ENCODE results near the gene CD2. TPM values are rescaled to one million over a fixed set of nuclear protein-coding genes. Genes with fewer than 3 reads are reported as not detected.

The CD2 gene
- total RNA-seq, 1 donor from 2014 or later = 0.35 TPM

DNA sequence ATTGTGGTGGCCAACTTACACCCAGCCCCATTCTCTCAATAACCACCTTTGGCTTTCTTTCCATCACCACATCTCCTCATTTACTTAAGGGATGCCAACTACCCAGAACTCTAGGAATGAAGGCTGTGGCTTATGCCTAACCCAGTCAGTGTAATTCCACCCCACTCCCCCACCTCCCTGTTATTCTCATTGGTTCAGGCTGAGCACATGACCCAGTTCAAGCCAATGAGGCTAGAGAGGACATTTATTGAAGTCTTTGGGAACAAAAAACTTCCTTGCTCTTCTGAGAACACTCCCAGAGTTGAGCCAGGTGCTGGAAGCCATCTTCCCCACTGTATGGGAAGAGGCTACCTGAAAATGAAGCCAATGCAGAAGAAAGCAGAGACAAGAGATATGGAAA, 22.8 kb upstream of the CD2 start:
- ATAC-seq (ENCODE audit: low read depth) (no peak), DNase-seq (no peak)
- Mint-ChIP-seq H3K27me3 (peaks cover 3% of the 10 kb centered on the region), H3K27ac (no peak overlapping the region), H3K4me3 (no peak overlapping the region), H3K36me3 (ENCODE audit: low read depth) (no peaks in the 10 kb centered on the region), H3K9me3 (no peaks in the 10 kb centered on the region), H3K4me1 (peaks cover 4% of the 10 kb centered on the region)
- TF ChIP-seq, protein P1, sequence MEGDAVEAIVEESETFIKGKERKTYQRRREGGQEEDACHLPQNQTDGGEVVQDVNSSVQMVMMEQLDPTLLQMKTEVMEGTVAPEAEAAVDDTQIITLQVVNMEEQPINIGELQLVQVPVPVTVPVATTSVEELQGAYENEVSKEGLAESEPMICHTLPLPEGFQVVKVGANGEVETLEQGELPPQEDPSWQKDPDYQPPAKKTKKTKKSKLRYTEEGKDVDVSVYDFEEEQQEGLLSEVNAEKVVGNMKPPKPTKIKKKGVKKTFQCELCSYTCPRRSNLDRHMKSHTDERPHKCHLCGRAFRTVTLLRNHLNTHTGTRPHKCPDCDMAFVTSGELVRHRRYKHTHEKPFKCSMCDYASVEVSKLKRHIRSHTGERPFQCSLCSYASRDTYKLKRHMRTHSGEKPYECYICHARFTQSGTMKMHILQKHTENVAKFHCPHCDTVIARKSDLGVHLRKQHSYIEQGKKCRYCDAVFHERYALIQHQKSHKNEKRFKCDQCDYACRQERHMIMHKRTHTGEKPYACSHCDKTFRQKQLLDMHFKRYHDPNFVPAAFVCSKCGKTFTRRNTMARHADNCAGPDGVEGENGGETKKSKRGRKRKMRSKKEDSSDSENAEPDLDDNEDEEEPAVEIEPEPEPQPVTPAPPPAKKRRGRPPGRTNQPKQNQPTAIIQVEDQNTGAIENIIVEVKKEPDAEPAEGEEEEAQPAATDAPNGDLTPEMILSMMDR (IDR thresholded peaks at IDR 0.05) = no peak
- ChIA-PET POLR2A (no interaction called here), CTCF (no interaction called here)
- intact Hi-C loops (cut with micrococcal nuclease) = loop anchor here (10.0 kb wide), 1 partner anchor 227 kb away; no protein-coding TSS in a partner anchor

DNA sequence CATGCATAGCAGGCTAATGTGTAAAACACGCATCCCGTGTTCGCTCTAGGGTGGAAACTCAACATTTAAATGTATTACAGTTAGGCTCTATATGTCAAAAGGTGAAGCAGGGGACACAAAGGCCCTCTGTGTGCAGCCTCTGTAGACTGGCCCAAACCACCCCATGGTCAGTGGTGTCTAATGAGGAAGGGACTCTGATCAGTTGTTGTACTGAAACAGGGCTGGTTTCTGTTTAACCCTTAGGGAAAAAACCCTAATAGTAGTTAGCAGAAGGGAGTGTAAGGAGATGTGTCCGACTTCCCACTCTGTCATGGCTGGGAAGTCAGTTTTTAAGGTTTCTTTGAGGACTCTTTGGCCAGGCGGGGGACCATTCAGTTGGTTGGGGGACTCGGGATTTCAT, 21.5 kb upstream of the CD2 start:
- TF ChIP-seq, protein P1 (IDR thresholded peaks at IDR 0.05) = no peak
- POLR2A ChIA-PET = no interaction called here
- CTCF ChIA-PET = no interaction called here
- H3K36me3 Mint-ChIP-seq (ENCODE audit: low read depth) = no peaks in the 10 kb centered on the region
- peaks cover 9% of the 10 kb centered on the region for H3K4me1 Mint-ChIP-seq
- ATAC-seq (ENCODE audit: low read depth) (no peak), DNase-seq (no peak)
- H3K9me3 Mint-ChIP-seq = no peaks in the 10 kb centered on the region
- H3K27me3 Mint-ChIP-seq = peaks cover 3% of the 10 kb centered on the region
- no peak overlapping the region for H3K4me3 Mint-ChIP-seq
- intact Hi-C loops (cut with micrococcal nuclease) = loop anchor here (10.0 kb wide), 1 partner anchor 228 kb away; no protein-coding TSS in a partner anchor
- no peak overlapping the region for H3K27ac Mint-ChIP-seq

DNA sequence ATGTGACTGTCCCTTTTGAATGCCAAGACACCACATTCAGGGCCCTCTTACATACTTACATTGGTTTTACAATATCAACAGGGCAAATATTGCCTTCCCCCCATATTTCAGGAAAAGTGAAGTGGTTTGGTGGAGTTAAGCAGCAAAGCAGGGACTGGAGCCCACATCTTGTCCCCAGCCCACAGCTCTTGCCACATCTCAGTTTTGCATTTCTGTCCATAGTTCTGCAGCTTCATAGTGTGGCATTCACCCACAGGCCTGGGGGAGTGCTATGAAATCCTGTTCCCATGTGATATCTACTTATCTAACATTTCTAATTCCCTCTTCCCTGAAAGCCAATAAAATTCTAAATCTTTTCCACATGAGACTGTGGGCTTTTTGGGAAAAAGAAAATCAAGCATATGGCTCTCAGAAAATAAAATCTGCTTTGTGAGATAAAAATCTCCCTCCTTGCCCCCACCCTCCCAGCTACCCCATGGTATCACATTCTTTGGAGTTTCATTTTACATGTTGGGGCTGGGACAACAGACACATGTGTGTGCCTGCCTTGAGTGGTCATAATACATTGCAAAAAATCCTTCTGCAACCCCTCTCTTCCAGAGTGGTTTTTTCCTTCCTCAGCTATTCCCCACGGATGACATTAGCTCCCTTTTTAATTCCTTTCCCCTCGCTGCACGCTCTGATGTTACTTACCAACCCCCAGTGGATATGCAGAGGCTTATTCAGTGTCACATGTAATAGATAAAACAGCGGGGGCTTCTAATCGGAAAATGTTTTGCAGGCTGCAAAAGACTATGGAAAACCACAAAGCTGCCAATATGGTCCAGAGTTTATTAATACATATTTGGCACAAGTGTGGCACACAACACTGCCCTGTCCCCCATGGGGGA, 20.5 kb upstream of the CD2 start:
- no peaks in the 10 kb centered on the region for H3K9me3 Mint-ChIP-seq
- peaks cover 19% of the 10 kb centered on the region for H3K4me1 Mint-ChIP-seq
- no peaks in the 10 kb centered on the region for H3K36me3 Mint-ChIP-seq (ENCODE audit: low read depth)
- peaks cover 3% of the 10 kb centered on the region for H3K27me3 Mint-ChIP-seq
- ChIA-PET POLR2A (no interaction called here), CTCF (interaction anchor here (0.9 to 2.0 kb wide), 3 partner anchors 9 to 84 kb away, joined by 3 to 6 read pairs (median 4); partner anchors contain the start of gene CD2)
- H3K4me3 Mint-ChIP-seq = no peak overlapping the region
- TF ChIP-seq, protein P1 (IDR thresholded peaks at IDR 0.05) = no peak
- no peak for DNase-seq
- intact Hi-C loops (cut with micrococcal nuclease) = loop anchor here (10.0 kb wide), 1 partner anchor 229 kb away; no protein-coding TSS in a partner anchor
- H3K27ac Mint-ChIP-seq = no peak overlapping the region
- ATAC-seq (ENCODE audit: low read depth) = no peak

DNA sequence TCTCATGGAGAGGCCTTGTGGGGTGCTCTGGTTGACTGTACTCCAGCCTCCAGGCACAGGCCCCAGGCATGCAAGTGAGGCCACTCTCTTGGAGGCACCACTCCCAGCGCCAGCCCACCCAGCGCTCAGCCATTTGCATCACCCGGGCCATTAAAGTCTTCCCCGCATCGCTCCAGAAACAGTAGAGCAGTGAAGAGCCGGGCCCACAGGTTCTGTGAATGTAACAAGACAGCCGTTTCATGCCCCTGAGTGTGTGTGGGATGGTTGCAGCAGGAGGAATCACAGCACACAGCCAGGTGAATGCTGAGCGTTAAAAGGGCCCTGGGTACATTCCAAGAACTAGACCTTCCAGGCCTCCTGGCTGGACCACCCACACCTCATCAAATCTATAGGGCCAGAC, 19.0 kb upstream of the CD2 start:
- no peak overlapping the region for H3K4me3 Mint-ChIP-seq
- intact Hi-C loops (cut with micrococcal nuclease) = loop anchor here (5.0 to 10.0 kb wide), 3 partner anchors 197 to 632 kb away; partner anchors contain the start of gene MAN1A2
- H3K4me1 Mint-ChIP-seq = peaks cover 25% of the 10 kb centered on the region
- CTCF ChIA-PET = interaction anchor here (2.0 kb wide), 1 partner anchor 11 kb away, joined by 6 read pairs; no protein-coding TSS in a partner anchor
- TF ChIP-seq, protein P1 (IDR thresholded peaks at IDR 0.05) = no peak
- ATAC-seq (ENCODE audit: low read depth) = no peak
- no peak for DNase-seq
- H3K27me3 Mint-ChIP-seq = peaks cover 3% of the 10 kb centered on the region
- no peak overlapping the region for H3K27ac Mint-ChIP-seq
- H3K9me3 Mint-ChIP-seq = no peaks in the 10 kb centered on the region
- POLR2A ChIA-PET = no interaction called here
- H3K36me3 Mint-ChIP-seq (ENCODE audit: low read depth) = no peaks in the 10 kb centered on the region

Measured in activated B cell treated with CpG ODN at 0.5 μM for 24 hours (primary cell).